IPS DF 6.9 (cell line): ENCODE results near the gene PRMT3.
A peak's percentile ranks its signal among the peaks of the same experiment; 100 is the strongest.
"Not testable (repeated sequence)": the region's sequence is repeated elsewhere in the genome, so short reads cannot be mapped to it uniquely, and the experiment has no call there.

Experiments
- DNase-seq: peaks from one replicate; pipeline ENCODE4 v3.0.0-alpha.2; 2013; ENCODE audit warnings: low read depth, low spot score
- H3K27ac ChIP-seq: one replicate; pipeline ENCODE4 v1.5.1; 2013; ENCODE audit warnings: low read length, control low read depth
- H3K27me3 ChIP-seq: 2 replicates; pipeline ENCODE4 v1.6.1; 2013; ENCODE audit warnings: mild to moderate bottlenecking, low read length; ENCODE audit not compliant: control insufficient read depth, insufficient read depth
- H3K36me3 ChIP-seq: 2 replicates; pipeline ENCODE4 v1.6.1; 2013; ENCODE audit warnings: low read length; ENCODE audit not compliant: control insufficient read depth, insufficient read depth
- H3K4me1 ChIP-seq: 2 replicates; pipeline ENCODE4 v1.6.1; 2013; ENCODE audit warnings: low read length; ENCODE audit not compliant: control insufficient read depth, insufficient read depth
- H3K4me3 ChIP-seq: 2 replicates; pipeline ENCODE4 v1.5.1; 2013; ENCODE audit warnings: mild to moderate bottlenecking, low read length
- H3K9me3 ChIP-seq: 2 replicates; pipeline ENCODE4 v1.6.1; 2013; ENCODE audit warnings: low read length, inconsistent platforms; ENCODE audit not compliant: control insufficient read depth, insufficient read depth
- WGBS: extraction: QIAGEN DNeasy Blood & Tissue Kit; methylation state at CpG from one replicate; pipeline ENCODE4 v1.1.7; 2013; ENCODE audit warnings: mixed read lengths, missing lambda C conversion rate; ENCODE audit not compliant: insufficient read length, insufficient coverage; 5-methylcytosine and 5-hydroxymethylcytosine counted together

Gene PRMT3

GRCh38 chr11:20457001-20457799 lies 69.7 kb downstream of the PRMT3 start:
- 100% methylated on average over 1 of the region's 4 CpGs for WGBS
- H3K9me3 ChIP-seq: no peaks in the 10 kb centered on the region
- no peaks in the 10 kb centered on the region for H3K27me3 ChIP-seq
- H3K27ac ChIP-seq: no peak overlapping the region
- H3K4me1 ChIP-seq: no peaks in the 10 kb centered on the region
- no peak for DNase-seq
- no peak overlapping the region for H3K4me3 ChIP-seq
- H3K36me3 ChIP-seq: no peaks in the 10 kb centered on the region

DNA sequence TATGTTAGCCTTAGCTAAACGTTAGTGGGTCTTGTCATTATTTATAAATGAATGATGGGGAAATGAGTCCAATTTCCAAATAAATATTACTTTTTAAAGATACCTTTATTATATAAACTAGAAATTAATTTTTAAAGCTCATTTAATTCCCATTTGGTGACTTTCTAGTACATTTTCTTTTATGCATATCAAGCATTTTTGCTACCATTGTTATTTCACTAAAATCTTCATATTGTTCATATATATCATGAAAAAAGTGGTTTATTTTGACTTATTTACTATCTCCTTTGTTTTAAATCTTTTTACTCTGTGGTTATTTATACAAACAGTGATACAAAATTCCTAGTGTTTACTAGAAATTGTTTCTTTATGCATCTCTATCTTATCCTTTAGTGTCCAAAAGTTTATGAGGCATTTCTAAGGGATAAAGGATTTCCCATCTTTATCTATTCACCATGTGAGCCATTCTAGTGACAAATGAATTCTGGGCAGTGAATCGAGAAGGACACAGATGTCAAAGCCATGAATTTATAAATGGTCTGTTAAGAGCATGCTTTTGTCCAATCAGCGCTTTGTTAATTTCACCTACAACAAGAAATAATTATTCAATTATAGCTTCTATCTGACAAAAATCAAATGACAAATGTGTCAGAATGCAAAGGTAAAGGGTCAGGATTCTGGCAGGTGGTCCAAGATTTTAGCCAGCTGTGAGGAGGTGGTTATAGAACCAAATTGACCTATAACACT lies 70.6 kb downstream of the PRMT3 start:
- Histone ChIP-seq H3K27ac (no peak overlapping the region), H3K36me3 (no peaks in the 10 kb centered on the region), H3K27me3 (no peaks in the 10 kb centered on the region), H3K4me3 (no peak overlapping the region), H3K9me3 (no peaks in the 10 kb centered on the region), H3K4me1 (no peaks in the 10 kb centered on the region)
- DNase-seq: no peak
- WGBS: no CpG with 5 or more reads among the region's 3 CpGs

DNA sequence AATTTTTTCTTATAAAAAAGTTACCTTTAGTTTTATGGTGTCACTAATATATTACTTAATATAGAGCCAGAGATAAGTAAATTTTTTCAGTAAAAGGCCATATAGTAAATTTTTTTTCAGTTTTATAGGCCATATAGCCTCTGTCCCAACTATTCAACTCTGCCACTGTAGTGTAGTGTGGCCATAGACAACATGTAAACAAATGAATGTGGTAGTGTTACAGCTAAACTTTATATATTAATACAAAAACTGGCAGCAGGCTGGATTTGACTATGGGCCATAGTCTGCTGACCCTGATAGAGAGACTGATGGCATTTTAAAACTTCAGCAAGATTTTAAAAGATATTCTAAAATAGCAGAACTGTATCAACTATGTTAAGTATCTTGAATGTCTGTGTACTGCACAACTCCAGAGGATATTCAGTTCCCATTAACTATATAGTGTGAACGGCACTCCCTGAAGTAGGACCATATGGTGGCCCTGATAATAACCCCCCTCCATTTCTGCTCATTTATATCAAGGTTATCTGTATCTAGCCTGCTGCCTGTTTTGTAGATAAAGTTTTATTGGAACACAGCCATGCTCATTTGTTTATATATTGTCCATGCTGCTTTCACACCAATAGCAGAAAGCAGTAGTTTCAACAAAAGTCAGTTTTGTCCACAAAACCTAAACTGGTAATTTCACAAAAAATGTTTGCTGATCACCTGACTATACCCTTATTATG lies 71.6 kb downstream of the PRMT3 start:
- Histone ChIP-seq H3K9me3 (no peaks in the 10 kb centered on the region), H3K4me1 (no peaks in the 10 kb centered on the region), H3K36me3 (no peaks in the 10 kb centered on the region), H3K4me3 (no peak overlapping the region), H3K27me3 (no peaks in the 10 kb centered on the region), H3K27ac (no peak overlapping the region)
- no CpG with 5 or more reads among the region's 1 CpG for WGBS
- DNase-seq: no peak

DNA sequence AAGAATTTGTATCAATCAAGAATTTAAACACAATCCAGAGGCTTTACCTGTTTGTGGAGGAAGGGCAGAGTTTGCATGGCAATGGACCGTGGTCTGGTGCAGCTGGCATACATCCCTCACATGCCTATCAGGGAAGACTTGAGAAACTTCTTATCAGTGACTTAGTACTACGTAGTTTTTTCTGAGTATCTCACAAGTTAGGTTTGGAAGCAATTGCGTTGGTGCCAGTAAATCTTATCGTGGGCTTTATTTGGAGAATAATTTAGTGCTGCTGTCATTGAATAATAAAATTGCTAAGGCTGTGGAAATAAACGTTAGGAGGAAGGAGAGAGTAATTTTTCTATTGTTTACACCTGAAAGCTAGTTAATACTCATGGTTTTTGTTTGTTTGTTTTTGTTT lies 72.3 kb downstream of the PRMT3 start:
- Histone ChIP-seq H3K4me1 (no peaks in the 10 kb centered on the region), H3K4me3 (no peak overlapping the region), H3K9me3 (no peaks in the 10 kb centered on the region), H3K36me3 (no peaks in the 10 kb centered on the region), H3K27ac (no peak overlapping the region), H3K27me3 (no peaks in the 10 kb centered on the region)
- no peak for DNase-seq
- 100% methylated on average over 1 of the region's 5 CpGs for WGBS

DNA sequence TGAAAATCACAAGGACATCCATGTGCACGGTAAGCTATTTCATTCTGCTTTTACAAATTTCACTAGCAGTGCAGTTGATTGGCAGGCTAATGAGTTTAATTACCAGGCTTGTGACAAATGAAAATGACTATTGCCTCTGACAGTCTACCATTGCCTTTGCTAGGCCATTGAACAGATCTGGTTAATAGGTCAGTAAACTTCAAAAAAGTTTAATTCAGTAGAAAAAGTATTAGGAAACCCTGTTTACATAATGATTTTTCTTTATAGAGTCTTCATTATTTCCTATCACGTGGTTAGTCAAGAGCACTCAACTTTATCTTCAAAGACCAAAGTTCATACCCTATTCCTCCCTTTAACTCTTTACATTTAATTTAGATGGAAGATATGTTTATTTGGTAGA lies 77.0 kb downstream of the PRMT3 start:
- no CpG with 5 or more reads among the region's 2 CpGs for WGBS
- H3K9me3 ChIP-seq: no peaks in the 10 kb centered on the region
- no peaks in the 10 kb centered on the region for H3K36me3 ChIP-seq
- no peak overlapping the region for H3K27ac ChIP-seq
- no peaks in the 10 kb centered on the region for H3K27me3 ChIP-seq
- no peaks in the 10 kb centered on the region for H3K4me1 ChIP-seq
- no peak overlapping the region for H3K4me3 ChIP-seq
- no peak for DNase-seq

DNA sequence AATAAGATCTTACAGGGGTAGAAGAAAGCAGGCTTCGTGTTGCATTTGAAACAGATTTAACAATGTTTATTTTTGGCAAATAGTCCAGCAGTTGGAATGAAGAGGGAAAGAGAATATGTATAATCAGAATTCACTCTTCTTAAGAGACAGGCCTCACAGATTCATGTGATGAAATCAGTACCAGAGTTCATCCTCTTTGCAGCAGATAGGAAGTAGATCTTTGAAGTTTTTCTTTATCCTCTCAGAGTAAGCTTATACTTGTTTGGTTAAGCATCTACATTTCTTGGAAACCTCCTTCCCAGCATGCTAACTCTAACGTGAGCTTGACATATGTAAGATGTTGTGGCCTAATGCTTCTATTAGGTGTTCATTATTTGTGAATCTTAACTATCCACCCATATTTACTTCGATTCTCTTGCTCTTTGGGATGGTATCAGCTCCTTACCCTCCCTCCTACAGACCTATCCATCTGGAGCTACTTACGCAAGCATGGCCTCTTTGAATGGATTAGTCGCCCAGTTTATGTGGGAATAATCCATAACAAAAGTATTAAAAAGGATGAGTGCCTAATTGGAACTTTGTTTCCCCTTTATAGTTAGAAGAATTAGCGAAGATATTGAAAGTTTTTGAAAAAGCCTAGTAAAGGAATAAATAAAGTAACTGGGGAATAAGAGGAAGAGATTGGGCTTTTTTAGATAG lies 80.1 kb downstream of the PRMT3 start:
- Histone ChIP-seq H3K36me3 (no peaks in the 10 kb centered on the region), H3K27ac (no peak overlapping the region), H3K4me3 (no peak overlapping the region), H3K27me3 (no peaks in the 10 kb centered on the region), H3K9me3 (no peaks in the 10 kb centered on the region), H3K4me1 (no peaks in the 10 kb centered on the region)
- WGBS: no CpG with 5 or more reads among the region's 6 CpGs
- no peak for DNase-seq

GRCh38 chr11:20470348-20470747 lies 82.8 kb downstream of the PRMT3 start:
- Histone ChIP-seq H3K4me3 (no peak overlapping the region), H3K36me3 (no peaks in the 10 kb centered on the region), H3K27me3 (no peaks in the 10 kb centered on the region), H3K9me3 (no peaks in the 10 kb centered on the region), H3K4me1 (peaks cover 5% of the 10 kb centered on the region; the same call in 1 of the 2 replicates), H3K27ac (no peak overlapping the region)
- no peak for DNase-seq
- WGBS: no CpG with 5 or more reads among the region's 4 CpGs

DNA sequence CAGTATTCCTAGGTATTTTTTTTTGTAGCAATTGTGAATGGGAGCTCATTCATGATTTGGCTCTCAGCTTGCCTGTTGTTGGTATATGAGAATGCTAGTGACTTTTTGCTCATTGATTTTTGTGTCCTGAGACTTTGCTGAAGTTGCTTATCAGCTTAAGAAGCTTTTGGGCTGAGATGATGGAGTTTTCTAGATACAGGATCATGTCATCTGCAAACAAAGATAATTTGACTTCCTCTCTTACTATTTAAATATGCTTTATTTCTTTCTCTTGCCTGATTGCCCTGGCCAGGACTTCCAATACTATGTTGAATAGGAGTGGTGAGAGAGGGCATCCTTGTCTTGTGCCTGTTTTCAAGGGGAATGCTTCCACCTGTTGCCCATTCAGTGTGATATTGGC lies 84.4 kb downstream of the PRMT3 start:
- not testable (repeated sequence) for H3K4me1 ChIP-seq, H3K27me3 ChIP-seq, H3K4me3 ChIP-seq, DNase-seq, H3K27ac ChIP-seq, H3K9me3 ChIP-seq, H3K36me3 ChIP-seq

DNA sequence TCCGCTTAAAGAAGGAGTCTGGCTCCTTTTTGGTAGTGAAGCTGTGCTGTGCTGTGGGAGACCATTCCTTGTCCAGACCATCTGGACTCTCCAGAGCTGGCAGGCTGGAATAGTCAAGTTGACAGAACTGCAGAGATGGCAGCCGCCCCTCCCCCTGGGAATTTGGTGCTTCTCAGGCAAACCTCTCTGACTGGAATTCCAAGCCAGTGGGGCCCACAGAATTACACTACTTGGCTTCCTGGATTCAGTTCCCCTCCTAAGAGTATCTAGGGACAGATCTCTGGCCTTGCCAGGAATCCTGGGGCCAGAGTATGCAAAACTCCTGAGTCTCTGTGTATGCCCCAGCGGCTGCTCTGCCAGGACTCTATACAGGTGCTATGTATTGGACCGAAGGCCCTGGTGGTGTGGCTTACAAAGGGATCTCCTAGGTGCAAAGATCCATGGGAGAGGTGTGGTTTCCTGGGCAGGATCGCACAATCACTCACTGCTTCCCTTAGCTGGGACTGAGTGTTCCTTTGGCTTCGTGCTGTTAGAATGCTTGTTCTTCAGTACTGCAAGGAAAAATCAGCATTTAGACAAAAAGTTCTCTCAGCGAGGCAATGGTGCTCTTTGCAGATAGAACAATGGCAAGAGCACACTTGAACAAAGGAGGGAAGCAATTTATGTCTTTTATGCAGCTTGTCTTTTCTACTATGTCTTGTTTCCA lies 86.8 kb downstream of the PRMT3 start:
- no peaks in the 10 kb centered on the region for H3K27me3 ChIP-seq
- peaks cover 7% of the 10 kb centered on the region for H3K4me1 ChIP-seq
- DNase-seq: peak; percentile 13
- H3K27ac ChIP-seq: no peak overlapping the region
- no CpG with 5 or more reads among the region's 7 CpGs for WGBS
- no peak overlapping the region for H3K4me3 ChIP-seq
- H3K36me3 ChIP-seq: no peaks in the 10 kb centered on the region
- H3K9me3 ChIP-seq: no peaks in the 10 kb centered on the region
